ENCODE measurements around the gene MOB3A.
"Not testable (repeated sequence)": the region's sequence is repeated elsewhere in the genome, so short reads cannot be mapped to it uniquely, and the experiment has no call there.

The MOB3A gene

GRCh38 chr19:2096034-2096479, at the start of gene MOB3A:
MOB3A (minus strand) TSS chr19:2096326; CDS start chr19:2078560, 17,766 bp downstream.
- DNase-seq (ENCODE audit: low read depth, low spot score): peak; percentile 97

- peak; percentile 65 for DNase-seq (ENCODE audit: low read depth, low spot score)
Measured at GRCh38 chr19:2145831-2146241, 49.7 kb upstream of the MOB3A start.

- DNase-seq (ENCODE audit: low read depth, low spot score): no peak
Measured at GRCh38 chr19:2144190-2144589, 48.1 kb upstream of the MOB3A start.

GRCh38 chr19:2142173-2142829, 46.2 kb upstream of the MOB3A start:
- DNase-seq (ENCODE audit: low read depth, low spot score): no peak

- no peak for DNase-seq (ENCODE audit: low read depth, low spot score)
Measured at GRCh38 chr19:2140138-2140569, 44.0 kb upstream of the MOB3A start.

GRCh38 chr19:2139385-2140137, 43.4 kb upstream of the MOB3A start:
- DNase-seq (ENCODE audit: low read depth, low spot score): no peak

GRCh38 chr19:2138061-2138728, 42.1 kb upstream of the MOB3A start:
- DNase-seq (ENCODE audit: low read depth, low spot score): no peak

- DNase-seq (ENCODE audit: low read depth, low spot score): no peak
Measured at GRCh38 chr19:2136796-2137195, 40.7 kb upstream of the MOB3A start.

- no peak for DNase-seq (ENCODE audit: low read depth, low spot score)
Measured at GRCh38 chr19:2135474-2136402, 39.6 kb upstream of the MOB3A start.

GRCh38 chr19:2132731-2133490, 36.8 kb upstream of the MOB3A start:
- DNase-seq (ENCODE audit: low read depth, low spot score): no peak

GRCh38 chr19:2132191-2132590, 36.1 kb upstream of the MOB3A start:
- DNase-seq (ENCODE audit: low read depth, low spot score): no peak

- DNase-seq (ENCODE audit: low read depth, low spot score): not testable (repeated sequence)
Measured at GRCh38 chr19:2131012-2131975, 35.2 kb upstream of the MOB3A start.

- no peak for DNase-seq (ENCODE audit: low read depth, low spot score)
Measured at GRCh38 chr19:2129892-2130770, 34.0 kb upstream of the MOB3A start.

- no peak for DNase-seq (ENCODE audit: low read depth, low spot score)
Measured at GRCh38 chr19:2129486-2129885, 33.4 kb upstream of the MOB3A start.

- no peak for DNase-seq (ENCODE audit: low read depth, low spot score)
Measured at GRCh38 chr19:2129022-2129421, 32.9 kb upstream of the MOB3A start.

GRCh38 chr19:2128252-2128651, 32.1 kb upstream of the MOB3A start:
- not testable (repeated sequence) for DNase-seq (ENCODE audit: low read depth, low spot score)

GRCh38 chr19:2127758-2128157, 31.6 kb upstream of the MOB3A start:
- DNase-seq (ENCODE audit: low read depth, low spot score): peak; percentile 59

GRCh38 chr19:2126879-2127518, 30.9 kb upstream of the MOB3A start:
- no peak for DNase-seq (ENCODE audit: low read depth, low spot score)
